HG02571 (cell line): Measurements from ENCODE around the gene XRCC6.
"Not testable (repeated sequence)": the region's sequence is repeated elsewhere in the genome, so short reads cannot be mapped to it uniquely, and the experiment has no call there.

Experiments
- ATAC-seq: cut with Tn5 transposase; IDR thresholded peaks from one replicate; pipeline ENCODE4 v1.9.1; 2021; ENCODE audit warnings: mild to moderate bottlenecking, moderate library complexity; ENCODE audit not compliant: unreplicated experiment

Gene XRCC6

DNA sequence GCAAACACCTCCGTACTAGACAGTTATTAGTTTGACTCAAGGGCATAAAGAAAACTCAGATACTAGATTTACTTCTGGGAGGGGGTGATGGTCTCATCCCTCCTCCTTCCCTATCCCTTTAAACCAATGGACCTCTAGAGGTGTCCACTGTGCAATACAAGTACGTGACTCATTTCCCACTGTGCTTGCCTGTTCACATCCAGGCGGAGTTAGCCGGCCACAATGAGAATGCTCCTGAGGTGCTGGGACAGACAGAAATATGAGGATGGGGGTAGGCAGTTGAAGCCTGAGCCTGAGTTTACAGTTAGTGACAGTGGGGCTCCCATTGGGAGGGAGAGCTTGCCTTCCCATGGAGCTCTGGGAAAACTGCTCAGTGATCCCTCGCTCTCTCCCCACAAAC is 23.0 kb upstream of the XRCC6 start:
- no peak for ATAC-seq

DNA sequence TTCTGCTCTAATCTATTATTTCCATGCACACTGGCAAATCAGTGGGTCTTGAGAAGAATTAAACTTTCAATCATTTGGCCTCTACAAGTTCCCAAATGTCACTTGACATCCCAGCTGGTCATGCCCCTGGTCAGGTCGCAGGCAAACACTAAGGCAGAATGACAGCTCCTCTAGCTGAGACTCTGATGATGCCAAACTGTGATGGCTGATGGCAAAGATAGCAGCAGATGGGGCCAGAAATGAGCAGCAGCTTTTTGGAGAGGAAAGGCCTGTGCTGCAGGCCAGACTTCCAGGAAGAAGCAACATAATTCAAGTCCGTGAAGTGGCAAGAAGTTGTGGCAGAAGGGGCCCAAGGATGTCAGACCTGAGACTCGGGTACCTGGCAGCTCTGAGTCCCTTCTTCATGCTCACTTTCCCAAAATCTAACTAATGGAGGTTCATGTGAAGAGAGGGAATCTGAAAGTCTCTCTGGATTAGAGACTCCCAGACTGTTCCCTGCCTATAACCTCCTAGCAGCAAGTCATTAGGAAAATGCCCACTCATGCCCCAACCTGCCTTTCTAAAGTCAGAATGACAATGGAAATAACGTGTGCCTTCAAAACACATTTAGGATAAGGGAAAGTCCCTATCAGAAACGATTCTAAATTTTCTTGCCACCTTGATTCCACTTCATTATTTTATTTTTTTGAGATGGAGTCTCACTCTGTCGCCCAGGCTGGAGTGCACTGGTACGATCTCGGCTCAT is 22.0 kb upstream of the XRCC6 start:
- ATAC-seq = no peak

- no peak for ATAC-seq
Measured at GRCh38 chr22:41600976-41601375, 20.1 kb upstream of the XRCC6 start.

DNA sequence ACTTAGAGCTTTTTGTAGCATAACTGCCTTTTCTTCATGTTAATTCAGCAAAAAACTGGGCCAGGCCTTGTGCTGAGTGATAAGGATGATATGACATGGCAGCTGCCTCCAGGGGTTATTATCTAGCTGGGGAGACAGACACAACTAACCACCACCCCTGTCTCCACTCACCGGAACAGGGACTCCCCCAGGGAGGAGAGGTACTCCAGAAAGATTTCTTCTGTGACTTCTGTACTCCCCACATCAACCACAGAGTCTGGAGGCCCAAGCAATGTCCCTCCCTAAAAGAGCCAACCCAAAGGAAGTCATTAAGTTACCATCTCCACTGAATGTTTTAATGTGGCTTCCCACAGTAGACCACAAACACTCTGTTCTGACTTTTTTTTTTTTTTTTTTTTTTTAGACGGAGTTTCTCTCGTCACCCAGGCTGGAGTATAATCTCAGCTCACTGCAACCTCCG is 17.2 kb upstream of the XRCC6 start:
- no peak for ATAC-seq

- ATAC-seq = no peak
Measured at GRCh38 chr22:41608386-41608785, 12.7 kb upstream of the XRCC6 start.

GRCh38 chr22:41612603-41613306 is 8.3 kb upstream of the XRCC6 start:
- ATAC-seq = no peak

GRCh38 chr22:41613456-41613855 is 7.6 kb upstream of the XRCC6 start:
- ATAC-seq = no peak

DNA sequence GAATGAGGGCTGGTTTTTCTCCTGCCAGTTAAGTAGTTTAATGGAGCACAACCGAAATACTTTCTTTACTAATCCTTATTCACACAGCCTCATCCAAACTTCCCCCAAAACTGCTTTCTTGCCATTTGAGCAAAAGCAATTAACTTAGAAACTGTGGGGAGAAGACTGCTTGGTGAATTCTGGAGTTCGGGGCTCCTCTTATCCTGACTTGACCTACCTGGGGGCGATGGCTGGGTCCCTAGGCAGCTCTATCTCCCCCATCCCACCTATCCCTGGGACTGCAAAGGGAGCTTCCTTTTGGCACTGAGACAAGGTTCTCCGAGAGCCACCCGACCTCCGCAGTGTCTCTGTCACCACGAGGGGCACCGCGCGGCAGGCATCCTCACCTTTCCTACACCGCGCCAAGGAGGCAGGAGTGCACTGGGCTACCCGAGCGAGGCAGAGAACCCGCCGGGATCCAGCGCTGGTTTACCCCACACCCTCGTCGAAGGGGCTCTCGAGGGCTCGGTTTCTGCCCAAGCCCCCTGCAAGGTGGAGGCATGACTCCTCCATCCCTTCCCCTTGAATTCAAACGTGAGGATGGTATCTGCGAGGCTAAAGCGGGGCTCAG is 1.0 kb upstream of the XRCC6 start:
- ATAC-seq = peak; percentile 10

DNA sequence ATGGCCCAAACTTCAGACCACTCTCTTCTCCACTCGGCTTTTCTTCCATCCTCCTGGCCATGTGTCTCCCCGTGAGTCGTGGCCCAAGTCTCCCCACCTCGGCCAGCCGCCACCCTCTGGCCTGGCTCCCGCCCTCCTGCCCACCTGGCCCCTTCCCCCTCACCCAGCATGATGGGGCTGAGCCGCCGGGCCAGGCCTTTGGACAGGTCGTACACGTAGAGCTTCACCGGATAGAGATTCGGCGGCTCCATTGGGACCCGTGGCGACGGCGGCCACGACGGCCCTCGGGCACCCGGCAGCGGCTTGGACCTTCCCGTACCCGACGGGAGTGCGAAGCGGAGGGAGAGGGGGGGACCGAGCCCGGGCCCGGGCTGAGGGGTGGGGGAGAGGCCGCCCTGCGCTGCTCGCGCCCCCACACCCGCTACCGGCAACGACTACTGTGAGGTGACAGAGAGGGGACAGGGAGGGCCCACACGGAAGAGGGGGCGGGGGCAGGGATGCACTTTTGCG is 451 bp upstream of the XRCC6 start, which contains the start of gene DESI1:
Gene DESI1 (minus strand): TSS at position 455 of the 510 bp plus-strand sequence. CDS start 204 bp downstream, at position 251.
- ATAC-seq = peak; percentile 26

GRCh38 chr22:41621911-41622179 is 750 bp downstream of the XRCC6 start:
- no peak for ATAC-seq

- no peak for ATAC-seq
Measured at GRCh38 chr22:41625577-41625976, 4.5 kb downstream of the XRCC6 start.

DNA sequence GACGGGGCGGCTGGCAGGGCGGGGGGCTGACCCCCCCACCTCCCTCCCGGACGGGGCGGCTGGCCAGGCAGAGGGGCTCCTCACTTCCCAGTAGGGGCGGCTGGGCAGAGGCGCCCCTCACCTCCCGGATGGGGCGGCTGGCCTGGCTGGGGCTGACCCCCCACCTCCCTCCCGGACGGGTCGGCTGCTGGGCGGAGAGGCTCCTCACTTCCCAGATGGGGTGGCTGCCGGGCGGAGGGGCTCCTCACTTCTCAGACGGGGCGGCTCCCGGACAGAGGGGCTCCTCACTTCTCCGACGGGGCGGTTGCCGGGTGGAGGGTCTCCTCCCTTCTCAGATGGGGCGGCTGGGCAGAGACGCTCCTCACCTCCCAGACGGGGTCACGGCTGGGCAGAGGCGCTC is 10.0 kb downstream of the XRCC6 start:
- ATAC-seq = not testable (repeated sequence)

GRCh38 chr22:41631615-41632014 is 10.5 kb downstream of the XRCC6 start:
- not testable (repeated sequence) for ATAC-seq

GRCh38 chr22:41634610-41635009 is 13.5 kb downstream of the XRCC6 start:
- ATAC-seq = not testable (repeated sequence)

- ATAC-seq = no peak
Measured at GRCh38 chr22:41636467-41636866, 15.4 kb downstream of the XRCC6 start.

GRCh38 chr22:41637623-41638022 is 16.5 kb downstream of the XRCC6 start:
- not testable (repeated sequence) for ATAC-seq

GRCh38 chr22:41638124-41638523 is 17.0 kb downstream of the XRCC6 start:
- no peak for ATAC-seq

DNA sequence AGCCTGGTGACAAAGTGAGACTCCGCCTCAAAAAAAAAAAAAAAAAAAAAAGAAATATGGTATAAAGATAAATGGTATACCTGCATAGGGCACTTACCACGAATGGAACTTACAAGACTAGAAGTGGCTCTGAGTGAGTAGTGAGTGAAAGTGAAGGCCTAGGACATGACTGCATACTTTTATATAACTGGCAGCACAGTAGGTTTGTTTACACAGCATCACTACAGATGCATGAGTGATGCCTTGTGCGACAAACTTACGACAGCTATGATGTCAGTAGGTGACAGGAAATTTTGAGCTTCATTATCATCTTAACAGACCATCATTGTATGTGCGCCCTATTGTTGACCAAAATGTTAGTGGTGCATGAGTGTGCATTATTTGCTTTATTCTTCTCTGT is 17.7 kb downstream of the XRCC6 start:
- no peak for ATAC-seq

DNA sequence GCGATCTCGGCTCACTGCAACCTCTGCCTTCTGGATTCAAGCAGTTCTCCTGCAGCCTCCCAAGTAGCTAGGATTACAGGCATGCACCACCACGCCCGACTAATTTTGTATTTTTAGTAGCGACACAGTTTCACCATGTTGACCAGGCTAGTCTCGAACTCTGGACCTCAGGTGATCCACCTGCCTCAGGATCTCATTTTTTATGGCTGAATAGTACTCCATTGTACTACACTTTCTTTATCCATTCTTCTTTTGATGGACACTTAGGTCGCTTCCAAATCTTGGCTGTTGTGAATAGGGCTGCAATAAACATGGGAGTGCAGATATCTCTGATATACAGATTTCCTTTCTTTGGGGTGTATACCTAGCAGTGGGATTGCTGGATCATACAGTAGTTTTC is 20.8 kb downstream of the XRCC6 start:
- ATAC-seq = no peak

- no peak for ATAC-seq
Measured at GRCh38 chr22:41642331-41643110, 21.4 kb downstream of the XRCC6 start.

DNA sequence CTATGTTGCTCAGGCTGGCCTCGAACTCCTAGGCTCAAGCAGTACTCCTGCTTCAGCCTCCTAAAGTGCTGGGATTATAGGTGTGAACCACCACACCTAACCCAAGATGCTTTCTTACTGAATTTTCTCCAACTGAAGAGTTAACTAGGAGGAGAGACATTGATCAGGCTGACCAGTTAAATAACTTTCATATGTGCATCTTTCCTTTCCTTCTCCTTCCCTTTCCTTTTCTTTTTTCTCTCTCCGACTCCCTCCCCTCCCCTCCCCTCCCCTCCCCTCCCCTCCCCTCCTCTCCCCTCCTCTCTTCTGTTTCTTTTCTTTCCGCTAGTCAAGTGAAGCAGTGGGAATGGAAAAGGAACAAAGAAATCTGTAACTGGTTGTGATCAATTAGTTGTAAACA is 26.7 kb downstream of the XRCC6 start:
- no peak for ATAC-seq
